SU-DHL-6 (cell line): ENCODE data around the gene ARFGAP3.

Source experiments
- H2AFZ ChIP-seq: fragments of 200-600 bp; sonication (generic); 2 replicates; pipeline ENCODE4 v1.6.1; 2014; ENCODE audit warnings: low read depth, mild to moderate bottlenecking, moderate library complexity, mixed read lengths, antibody characterized with exemption, low read length; ENCODE audit not compliant: severe bottlenecking
- H3F3A ChIP-seq: fragments of 200-600 bp; shearing (Covaris generic); 2 replicates; pipeline ENCODE4 v1.6.0; 2016; ENCODE audit warnings: antibody characterized with exemption, mild to moderate bottlenecking; ENCODE audit not compliant: insufficient read depth
- H3K27ac ChIP-seq: fragments of 200-600 bp; sonication (generic); 2 replicates; pipeline ENCODE4 v1.5.1; 2016; ENCODE audit warnings: low read depth, mild to moderate bottlenecking, low read length, moderate library complexity, mixed read lengths
- H3K27me3 ChIP-seq: fragments of 200-600 bp; sonication (generic), shearing (Covaris generic); 2 replicates; pipeline ENCODE4 v1.6.0; 2014; ENCODE audit warnings: mild to moderate bottlenecking, low read length
- H3K36me3 ChIP-seq: fragments of 200-600 bp; sonication (generic); 2 replicates; pipeline ENCODE4 v1.6.1; 2014; ENCODE audit warnings: mild to moderate bottlenecking, low read length, mixed read lengths
- H3K4me2 ChIP-seq: fragments of 300-600, 200-600 bp; shearing (Covaris generic), sonication (generic); 2 replicates; pipeline ENCODE4 v1.6.0; 2014; ENCODE audit warnings: low read length, low read depth, mild to moderate bottlenecking; ENCODE audit not compliant: poor library complexity, severe bottlenecking
- H3K4me3 ChIP-seq: fragments of 200-600 bp; sonication (generic); 2 replicates; pipeline ENCODE4 v1.5.1; 2014; ENCODE audit warnings: antibody characterized with exemption, low read length, mild to moderate bottlenecking, mixed read lengths; ENCODE audit not compliant: insufficient read depth, poor library complexity, severe bottlenecking
- H3K79me2 ChIP-seq: fragments of 200-600 bp; sonication (generic); 2 replicates; pipeline ENCODE4 v1.6.1; 2014; ENCODE audit warnings: mild to moderate bottlenecking, low read length, moderate library complexity; ENCODE audit not compliant: insufficient read depth
- H3K9ac ChIP-seq: fragments of 200-600 bp; sonication (generic); 2 replicates; pipeline ENCODE4 v1.7.0; 2014; ENCODE audit warnings: mild to moderate bottlenecking, low read length
- H3K9me2 ChIP-seq: fragments of 200-600 bp; sonication (generic); replicated peaks from 2 replicates; pipeline ENCODE4 v1.6.1; 2014; ENCODE audit warnings: low read length; ENCODE audit not compliant: insufficient read depth
- H3K9me3 ChIP-seq: fragments of 200-600 bp; sonication (generic); 2 replicates; pipeline ENCODE4 v1.6.1; 2014; ENCODE audit warnings: low read length, mixed read lengths; ENCODE audit not compliant: insufficient read depth
- H4K20me1 ChIP-seq: fragments of 200-600 bp; sonication (generic); 2 replicates; pipeline ENCODE4 v1.6.1; 2014; ENCODE audit warnings: low read depth, mild to moderate bottlenecking, antibody characterized with exemption, low read length, moderate library complexity, mixed read lengths
- EZH2phosphoT487 ChIP-seq: fragments of 200-600 bp; sonication (generic), shearing (Covaris generic); conservative IDR thresholded peaks from 2 replicates; pipeline ENCODE4 v1.6.1; 2018; ENCODE audit warnings: mild to moderate bottlenecking, antibody characterized with exemption, low read length, moderate library complexity, mixed read lengths
- TF ChIP-seq, protein P1 (sequence below): fragments of 200-600 bp; sonication (generic); IDR thresholded peaks from one replicate; pipeline ENCODE4 v1.5.1; 2017; ENCODE audit warnings: antibody characterized with exemption, mild to moderate bottlenecking, low read length, moderate library complexity; ENCODE audit not compliant: insufficient read depth, poor library complexity, severe bottlenecking

ARFGAP3 gene

DNA sequence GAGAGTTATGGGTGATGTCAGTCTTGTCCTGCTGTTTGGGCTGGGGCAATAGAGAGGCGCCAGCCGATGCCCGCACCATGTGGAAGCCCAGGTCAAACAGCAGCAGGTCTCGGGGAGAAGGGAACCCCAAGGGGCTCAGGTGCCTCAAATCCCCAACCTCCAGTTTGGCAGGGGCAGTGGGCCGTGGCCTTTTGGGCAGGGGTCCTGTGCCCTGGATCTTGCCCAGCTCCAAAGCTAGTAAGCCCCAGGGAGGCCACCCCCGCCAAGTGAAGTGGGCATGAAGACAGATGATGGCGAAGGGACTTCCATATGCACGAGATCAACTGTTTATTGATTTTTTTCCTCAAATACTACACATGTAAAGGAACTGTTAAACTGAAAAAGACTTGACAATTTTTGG lies 12.4 kb upstream of the ARFGAP3 start:
- Histone ChIP-seq H4K20me1 (no peaks in the 10 kb centered on the region), H3K27me3 (no peaks in the 10 kb centered on the region), H3K4me2 (no peak overlapping the region), H3K36me3 (no peaks in the 10 kb centered on the region), H3K79me2 (no peaks in the 10 kb centered on the region), H3K9me3 (no peaks in the 10 kb centered on the region), H3K27ac (no peak overlapping the region), H2AFZ (no peak overlapping the region), H3K9me2 (no peaks in the 10 kb centered on the region), H3K9ac (no peak overlapping the region), H3K4me3 (no peak overlapping the region), H3F3A (no peaks in the 10 kb centered on the region)
- no peak for TF ChIP-seq EZH2phosphoT487
- TF ChIP-seq, protein P1, sequence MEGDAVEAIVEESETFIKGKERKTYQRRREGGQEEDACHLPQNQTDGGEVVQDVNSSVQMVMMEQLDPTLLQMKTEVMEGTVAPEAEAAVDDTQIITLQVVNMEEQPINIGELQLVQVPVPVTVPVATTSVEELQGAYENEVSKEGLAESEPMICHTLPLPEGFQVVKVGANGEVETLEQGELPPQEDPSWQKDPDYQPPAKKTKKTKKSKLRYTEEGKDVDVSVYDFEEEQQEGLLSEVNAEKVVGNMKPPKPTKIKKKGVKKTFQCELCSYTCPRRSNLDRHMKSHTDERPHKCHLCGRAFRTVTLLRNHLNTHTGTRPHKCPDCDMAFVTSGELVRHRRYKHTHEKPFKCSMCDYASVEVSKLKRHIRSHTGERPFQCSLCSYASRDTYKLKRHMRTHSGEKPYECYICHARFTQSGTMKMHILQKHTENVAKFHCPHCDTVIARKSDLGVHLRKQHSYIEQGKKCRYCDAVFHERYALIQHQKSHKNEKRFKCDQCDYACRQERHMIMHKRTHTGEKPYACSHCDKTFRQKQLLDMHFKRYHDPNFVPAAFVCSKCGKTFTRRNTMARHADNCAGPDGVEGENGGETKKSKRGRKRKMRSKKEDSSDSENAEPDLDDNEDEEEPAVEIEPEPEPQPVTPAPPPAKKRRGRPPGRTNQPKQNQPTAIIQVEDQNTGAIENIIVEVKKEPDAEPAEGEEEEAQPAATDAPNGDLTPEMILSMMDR: no peak

DNA sequence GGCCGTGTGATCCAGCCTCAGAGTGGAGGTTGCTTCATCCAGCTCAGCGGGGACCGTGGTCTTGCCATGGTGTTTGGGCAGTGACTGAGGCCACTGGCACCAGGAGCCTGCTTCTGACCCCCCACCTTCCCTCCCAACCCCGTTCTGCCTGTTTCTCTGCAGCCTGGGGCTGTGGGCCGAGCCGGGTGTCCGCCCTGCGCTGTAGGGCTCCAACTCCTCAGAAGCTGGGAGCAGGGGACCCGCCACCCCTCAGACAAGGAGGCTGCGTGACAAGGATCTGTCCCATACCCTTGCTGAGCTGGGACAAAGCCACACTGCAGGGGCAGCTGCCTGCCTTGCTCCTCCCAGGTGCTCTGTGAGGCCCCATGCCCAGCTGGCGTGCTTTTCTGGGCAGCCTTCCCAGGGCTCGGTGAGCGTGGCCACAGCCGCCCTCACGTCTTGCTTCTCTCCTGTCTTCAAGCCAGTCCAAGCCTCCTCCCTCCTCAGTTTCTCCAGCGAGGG lies 11.7 kb upstream of the ARFGAP3 start:
- no peak overlapping the region for H3K4me3 ChIP-seq
- no peaks in the 10 kb centered on the region for H3F3A ChIP-seq
- H3K9me3 ChIP-seq: no peaks in the 10 kb centered on the region
- no peak overlapping the region for H2AFZ ChIP-seq
- H3K9me2 ChIP-seq: no peaks in the 10 kb centered on the region
- no peaks in the 10 kb centered on the region for H3K79me2 ChIP-seq
- no peaks in the 10 kb centered on the region for H4K20me1 ChIP-seq
- TF ChIP-seq, protein P1: no peak
- no peak for TF ChIP-seq EZH2phosphoT487
- no peak overlapping the region for H3K27ac ChIP-seq
- H3K4me2 ChIP-seq: no peak overlapping the region
- no peaks in the 10 kb centered on the region for H3K27me3 ChIP-seq
- H3K36me3 ChIP-seq: no peaks in the 10 kb centered on the region
- no peak overlapping the region for H3K9ac ChIP-seq

DNA sequence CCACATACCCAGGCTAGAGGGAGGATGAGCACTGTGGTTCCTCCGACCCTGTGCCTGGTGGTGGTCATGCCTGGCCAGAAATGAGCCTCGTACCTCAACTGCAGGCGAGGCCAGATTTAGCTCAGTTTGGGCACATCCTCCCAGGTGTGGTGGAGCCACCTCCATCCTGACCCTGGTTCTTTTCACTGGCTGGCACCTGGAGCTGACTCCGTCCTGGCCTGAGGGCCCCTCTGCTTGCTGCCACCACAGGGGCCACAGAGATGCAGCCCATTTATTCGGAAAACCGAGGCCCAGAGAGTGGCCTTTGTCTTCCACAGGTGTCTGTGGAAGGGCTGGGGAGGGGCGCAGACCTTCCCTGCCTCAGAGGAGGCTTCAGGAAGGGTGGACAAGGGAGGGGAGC lies 9.0 kb upstream of the ARFGAP3 start:
- no peak overlapping the region for H2AFZ ChIP-seq
- H4K20me1 ChIP-seq: no peaks in the 10 kb centered on the region
- no peak overlapping the region for H3K4me2 ChIP-seq
- TF ChIP-seq EZH2phosphoT487: no peak
- TF ChIP-seq, protein P1: no peak
- no peaks in the 10 kb centered on the region for H3K79me2 ChIP-seq
- no peak overlapping the region for H3K4me3 ChIP-seq
- H3K27ac ChIP-seq: no peak overlapping the region
- H3K9me2 ChIP-seq: no peaks in the 10 kb centered on the region
- no peak overlapping the region for H3K9ac ChIP-seq
- no peaks in the 10 kb centered on the region for H3K36me3 ChIP-seq
- no peaks in the 10 kb centered on the region for H3K9me3 ChIP-seq
- H3K27me3 ChIP-seq: no peaks in the 10 kb centered on the region
- no peaks in the 10 kb centered on the region for H3F3A ChIP-seq
